ENCODE data around the gene RNF19B.

DNA sequence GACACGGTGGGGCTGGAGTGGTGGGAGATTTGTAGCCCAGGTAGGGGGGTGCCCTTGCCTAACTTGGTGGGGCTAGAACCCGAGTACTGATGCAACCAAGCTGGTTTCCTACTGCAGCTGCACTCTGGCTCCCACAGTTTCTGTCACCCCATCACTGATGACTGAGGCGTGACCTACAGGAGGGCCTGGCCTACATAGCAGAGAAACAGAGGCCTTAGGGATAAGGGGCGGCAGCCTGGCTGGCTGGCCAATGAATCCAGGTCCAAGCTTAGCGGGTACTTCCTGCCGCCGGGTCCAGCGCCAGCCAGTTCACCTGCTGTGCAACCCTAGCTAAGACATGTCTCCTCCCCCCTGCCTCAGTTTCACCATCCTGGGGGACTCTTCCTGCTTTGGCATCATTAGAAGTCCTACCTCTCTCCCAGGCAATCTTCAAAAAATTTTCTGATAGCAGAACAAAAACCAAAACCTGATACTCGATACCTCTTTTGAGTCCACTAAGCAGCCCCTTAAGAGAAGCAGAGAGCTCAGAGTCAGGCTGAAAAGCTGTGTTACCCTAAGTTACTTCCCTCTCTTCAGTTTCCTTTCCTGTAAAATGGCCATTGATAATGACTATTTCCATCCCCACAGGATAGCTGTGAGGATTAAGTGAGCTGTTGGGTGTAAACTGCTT is 27.3 kb upstream of the RNF19B start:
- no peak for TF ChIP-seq EZH2 (IDR thresholded peaks at IDR 0.05)
- no peak for TF ChIP-seq POLR2AphosphoS5 (IDR thresholded peaks at IDR 0.05; ENCODE audit: borderline replicate concordance, low read depth, low read length)
- no peak for TF ChIP-seq FOXP2 (optimal IDR thresholded peaks at IDR 0.05; ENCODE audit: control extremely low read depth, extremely low read length, insufficient read depth)

Data from SK-N-MC (cell line).